ENCODE data around the gene KNSTRN.

KNSTRN gene

DNA sequence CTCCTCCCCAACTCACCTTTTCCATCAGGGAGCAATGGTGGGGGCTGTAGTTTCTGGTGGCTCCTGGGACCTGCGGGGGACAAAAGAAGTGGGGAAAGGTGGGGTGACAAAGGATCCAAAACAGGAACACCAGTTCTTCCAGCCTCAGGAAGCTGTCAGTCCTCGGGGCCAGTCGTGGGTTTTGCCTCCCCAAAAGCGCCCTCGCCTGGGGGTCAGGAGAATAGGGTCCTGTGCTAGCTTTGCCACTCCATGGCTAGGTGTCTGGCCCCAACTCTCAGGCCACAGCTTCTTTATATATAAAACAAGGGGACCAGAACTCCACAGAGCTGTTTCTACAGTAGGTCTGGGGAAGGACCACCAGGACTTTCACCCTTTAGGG, 45.8 kb upstream of the KNSTRN start:
- DNase-seq (ENCODE audit: low spot score): peak; percentile 79
- in situ Hi-C loops (cut with MboI; ENCODE audit: low sequenced_read_pairs, unreplicated experiment): no loop called here

DNA sequence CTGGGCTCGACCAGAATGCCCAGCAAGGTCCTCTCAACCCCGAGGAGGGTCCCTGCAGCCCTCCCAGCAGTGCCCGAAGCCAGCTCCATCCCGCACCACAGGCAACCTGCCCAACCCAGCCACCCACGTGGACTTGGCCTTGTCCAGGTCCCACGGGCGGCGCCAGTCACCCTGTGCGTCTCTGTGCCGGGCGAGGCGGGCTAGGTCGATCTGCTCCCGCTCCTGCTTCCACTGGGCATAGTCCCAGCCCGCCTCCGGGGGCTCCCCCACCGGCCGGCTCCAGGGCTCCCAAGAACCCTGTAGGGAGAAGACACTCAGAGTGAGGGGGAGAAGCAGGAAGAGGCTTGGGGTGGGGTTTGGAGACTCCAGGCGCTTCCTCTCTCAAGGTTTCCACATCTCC, 44.9 kb upstream of the KNSTRN start:
- no peak for DNase-seq (ENCODE audit: low spot score)
- TF ChIP-seq, protein P1, sequence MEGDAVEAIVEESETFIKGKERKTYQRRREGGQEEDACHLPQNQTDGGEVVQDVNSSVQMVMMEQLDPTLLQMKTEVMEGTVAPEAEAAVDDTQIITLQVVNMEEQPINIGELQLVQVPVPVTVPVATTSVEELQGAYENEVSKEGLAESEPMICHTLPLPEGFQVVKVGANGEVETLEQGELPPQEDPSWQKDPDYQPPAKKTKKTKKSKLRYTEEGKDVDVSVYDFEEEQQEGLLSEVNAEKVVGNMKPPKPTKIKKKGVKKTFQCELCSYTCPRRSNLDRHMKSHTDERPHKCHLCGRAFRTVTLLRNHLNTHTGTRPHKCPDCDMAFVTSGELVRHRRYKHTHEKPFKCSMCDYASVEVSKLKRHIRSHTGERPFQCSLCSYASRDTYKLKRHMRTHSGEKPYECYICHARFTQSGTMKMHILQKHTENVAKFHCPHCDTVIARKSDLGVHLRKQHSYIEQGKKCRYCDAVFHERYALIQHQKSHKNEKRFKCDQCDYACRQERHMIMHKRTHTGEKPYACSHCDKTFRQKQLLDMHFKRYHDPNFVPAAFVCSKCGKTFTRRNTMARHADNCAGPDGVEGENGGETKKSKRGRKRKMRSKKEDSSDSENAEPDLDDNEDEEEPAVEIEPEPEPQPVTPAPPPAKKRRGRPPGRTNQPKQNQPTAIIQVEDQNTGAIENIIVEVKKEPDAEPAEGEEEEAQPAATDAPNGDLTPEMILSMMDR (IDR thresholded peaks at IDR 0.05; ENCODE audit: borderline replicate concordance, control extremely low read depth, extremely low read depth, insufficient read depth, missing control alignments): no peak
- in situ Hi-C loops (cut with MboI; ENCODE audit: low sequenced_read_pairs, unreplicated experiment): no loop called here

More for the DNA sequence above, 45.8 kb upstream of the KNSTRN start:
- TF ChIP-seq, protein P1 (IDR thresholded peaks at IDR 0.05; ENCODE audit: borderline replicate concordance, control extremely low read depth, extremely low read depth, insufficient read depth, missing control alignments): peak; percentile 61

DNA sequence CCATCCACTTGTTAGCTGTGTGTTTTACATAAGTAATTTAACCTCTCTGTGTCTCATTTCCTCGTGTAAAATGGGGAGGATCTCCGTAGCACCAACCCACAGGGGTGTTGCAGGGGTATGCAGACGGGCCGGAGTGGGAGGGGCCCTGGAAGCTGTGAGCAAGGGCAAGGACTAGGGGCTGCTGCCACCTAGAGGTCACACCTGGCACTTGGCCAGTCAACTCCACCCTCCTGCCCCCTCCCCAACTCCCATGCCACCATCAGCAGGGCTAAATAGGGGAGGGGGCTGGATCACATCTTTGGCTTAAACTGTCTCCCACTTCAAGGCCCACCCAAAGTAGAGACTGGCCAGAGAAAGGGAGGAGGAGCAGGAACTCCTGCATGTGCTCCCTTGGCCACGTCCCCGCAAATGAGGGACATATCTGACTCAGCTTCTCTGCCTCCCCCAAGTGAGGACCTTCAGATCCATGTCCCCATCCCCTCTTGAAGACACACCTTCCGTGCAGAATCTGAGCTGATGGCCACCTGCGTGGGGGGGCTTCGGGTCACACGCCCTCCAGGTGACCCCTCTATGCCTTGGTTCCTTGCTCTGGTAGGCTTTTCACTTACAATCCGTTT, 44.4 kb upstream of the KNSTRN start:
- DNase-seq (ENCODE audit: low spot score): peak; percentile 93
- in situ Hi-C loops (cut with MboI; ENCODE audit: low sequenced_read_pairs, unreplicated experiment): no loop called here
- TF ChIP-seq, protein P1 (IDR thresholded peaks at IDR 0.05; ENCODE audit: borderline replicate concordance, control extremely low read depth, extremely low read depth, insufficient read depth, missing control alignments): peak; percentile 70

DNA sequence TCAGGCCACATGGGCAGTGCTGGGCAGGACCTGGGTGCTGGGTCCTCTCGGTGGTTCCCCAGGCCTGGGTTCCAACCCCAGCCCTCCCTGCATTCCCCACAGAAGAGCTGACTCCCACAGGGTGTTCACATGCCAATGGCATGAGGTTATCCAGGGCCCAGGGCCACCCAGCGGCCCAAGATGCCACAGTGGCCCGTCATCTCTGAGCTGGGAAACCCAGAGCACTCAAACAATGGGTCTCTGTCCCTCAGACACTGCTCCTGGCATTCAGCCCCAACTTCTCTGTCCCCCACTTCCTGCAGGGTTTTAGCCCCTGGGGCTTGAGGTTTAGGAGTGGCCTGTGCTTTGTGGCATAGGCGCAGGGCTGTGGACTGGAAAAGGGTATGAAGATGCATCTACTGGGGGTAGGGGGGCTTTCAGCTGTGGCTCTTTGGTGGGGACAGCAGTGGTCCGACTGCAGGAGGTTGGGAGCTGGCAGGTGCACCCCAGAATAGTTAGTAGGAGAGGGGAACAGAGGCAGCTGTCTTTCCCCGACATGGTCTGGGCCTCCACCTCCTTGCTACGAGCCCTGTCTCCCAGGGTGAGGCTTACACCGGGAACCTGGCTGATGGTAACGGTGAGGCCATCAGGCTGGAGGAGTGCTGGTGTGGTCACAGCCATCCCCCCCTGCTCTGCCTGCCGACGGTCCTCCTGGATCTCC, 43.5 kb upstream of the KNSTRN start:
- in situ Hi-C loops (cut with MboI; ENCODE audit: low sequenced_read_pairs, unreplicated experiment): no loop called here
- DNase-seq (ENCODE audit: low spot score): no peak

GRCh38 chr15:40339621-40339945, 42.9 kb upstream of the KNSTRN start:
- in situ Hi-C loops (cut with MboI; ENCODE audit: low sequenced_read_pairs, unreplicated experiment): no loop called here
- TF ChIP-seq, protein P1 (IDR thresholded peaks at IDR 0.05; ENCODE audit: borderline replicate concordance, control extremely low read depth, extremely low read depth, insufficient read depth, missing control alignments): no peak

More for the DNA sequence above, 43.5 kb upstream of the KNSTRN start:
- TF ChIP-seq, protein P1 (IDR thresholded peaks at IDR 0.05; ENCODE audit: borderline replicate concordance, control extremely low read depth, extremely low read depth, insufficient read depth, missing control alignments): no peak

DNA sequence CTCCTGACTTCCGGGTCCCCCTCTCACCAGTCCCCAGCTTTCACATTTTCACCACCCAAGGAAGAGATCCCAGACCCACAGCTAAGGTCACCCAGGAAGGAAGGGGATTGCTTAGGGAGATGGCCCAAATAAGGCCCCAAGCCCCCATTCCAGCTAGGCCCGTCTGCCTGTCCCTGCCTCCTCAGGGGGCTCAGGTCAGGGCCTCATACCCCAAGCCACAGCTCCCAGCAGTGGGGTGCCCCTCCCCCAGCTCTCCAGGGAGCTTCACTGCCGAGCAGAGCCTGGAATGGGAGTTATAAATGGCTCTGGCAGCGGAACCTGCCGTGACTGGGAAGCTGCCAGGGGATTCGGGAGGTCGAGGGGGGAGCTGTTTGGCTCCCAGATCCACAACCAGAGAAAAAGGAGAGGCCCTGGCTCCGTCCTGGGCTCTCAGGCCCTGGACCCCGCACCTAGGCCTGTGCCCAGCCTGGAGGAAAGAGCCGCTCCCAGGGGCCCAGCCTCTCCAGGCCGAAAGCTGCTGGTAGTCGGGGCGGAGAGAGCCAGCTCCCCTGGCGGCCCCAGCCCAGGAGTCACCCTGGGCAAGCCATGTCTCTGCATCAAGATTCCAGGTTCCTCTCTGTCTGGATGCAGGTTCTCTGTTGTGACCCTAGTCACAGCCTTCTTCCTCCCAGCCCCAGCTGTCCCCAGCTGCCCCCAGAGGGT, 42.3 kb upstream of the KNSTRN start:
- in situ Hi-C loops (cut with MboI; ENCODE audit: low sequenced_read_pairs, unreplicated experiment): no loop called here
- TF ChIP-seq, protein P1 (IDR thresholded peaks at IDR 0.05; ENCODE audit: borderline replicate concordance, control extremely low read depth, extremely low read depth, insufficient read depth, missing control alignments): no peak
- DNase-seq (ENCODE audit: low spot score): no peak

More at GRCh38 chr15:40339621-40339945, 42.9 kb upstream of the KNSTRN start:
- DNase-seq (ENCODE audit: low spot score): no peak

Data from GM13976 (cell line).